ENCODE results near the gene HSP90AB1.

The HSP90AB1 gene

DNA sequence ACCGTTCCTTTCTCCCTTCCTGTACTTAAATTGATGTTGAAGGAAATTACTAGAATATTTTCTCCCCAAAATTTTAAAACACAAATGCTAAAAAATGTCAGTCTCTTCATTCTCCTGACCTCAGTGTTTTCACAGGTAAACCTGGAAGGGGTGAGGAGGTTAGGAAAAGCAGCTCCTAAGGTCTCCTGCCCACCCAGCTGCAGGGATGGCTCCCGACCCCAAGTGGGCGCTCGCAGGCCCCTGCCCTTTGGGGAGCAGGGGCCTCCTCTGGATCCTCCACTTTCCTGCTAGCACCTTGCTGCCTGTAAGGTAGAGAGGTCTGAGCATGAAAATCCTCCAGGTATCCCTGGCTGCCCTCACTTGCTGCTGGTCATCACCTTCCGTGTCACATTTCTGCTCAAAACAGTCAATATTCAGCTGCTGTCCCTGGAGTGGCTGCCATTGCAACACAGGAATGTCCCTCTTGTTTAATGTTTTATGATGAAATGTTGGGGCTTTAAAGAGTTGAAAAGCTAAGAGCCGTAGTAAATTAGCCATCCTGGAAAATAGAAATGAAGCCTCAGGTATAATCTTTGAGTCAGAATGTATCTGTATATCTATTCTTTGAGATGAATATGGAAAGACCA, 10.9 kb upstream of the HSP90AB1 start:
- DNase-seq = no peak

DNA sequence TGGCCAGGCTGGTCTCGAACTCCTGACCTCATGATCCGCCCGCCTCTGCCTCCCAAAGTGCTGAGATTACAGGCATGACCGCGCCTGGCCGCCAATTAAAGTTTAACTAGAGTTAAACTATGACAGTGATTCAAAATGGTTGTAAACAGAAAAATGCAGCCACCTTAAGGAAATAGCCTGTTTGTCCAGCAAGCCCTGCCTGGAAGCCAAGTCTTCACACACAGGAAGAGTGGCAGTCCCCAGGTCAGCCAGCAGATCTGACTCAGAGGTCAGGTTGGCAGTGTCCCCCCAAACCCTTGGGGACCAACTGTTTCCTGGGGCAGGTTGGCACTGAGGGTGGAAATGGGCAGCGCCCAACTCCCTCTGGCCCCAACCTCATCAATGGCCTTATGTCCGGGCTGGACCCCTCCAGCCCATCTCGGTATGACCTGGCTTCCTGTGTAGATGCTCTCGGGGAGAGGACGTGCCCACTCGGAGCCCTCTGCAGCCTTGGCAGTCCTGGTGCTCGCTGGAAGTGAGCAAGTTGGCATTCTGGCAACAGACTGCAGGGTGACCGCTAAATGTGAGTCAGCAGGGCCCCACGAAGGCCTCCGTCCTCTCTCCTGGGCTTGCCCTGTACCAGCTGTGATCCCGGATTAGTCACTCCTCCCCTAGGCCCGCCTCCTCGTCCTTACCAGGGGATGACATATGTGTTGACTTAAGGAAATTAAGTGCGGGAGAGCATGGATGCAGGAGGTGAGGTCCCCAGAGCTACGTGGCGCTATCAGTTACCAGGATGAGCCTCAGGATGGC, 9.7 kb upstream of the HSP90AB1 start:
- DNase-seq = peak; percentile 86

GRCh38 chr6:44237813-44238433, 9.0 kb upstream of the HSP90AB1 start:
- peak; percentile 76 for DNase-seq

GRCh38 chr6:44238687-44239350, 8.1 kb upstream of the HSP90AB1 start:
- no peak for DNase-seq

GRCh38 chr6:44243345-44243744, 3.6 kb upstream of the HSP90AB1 start:
- DNase-seq = no peak

DNA sequence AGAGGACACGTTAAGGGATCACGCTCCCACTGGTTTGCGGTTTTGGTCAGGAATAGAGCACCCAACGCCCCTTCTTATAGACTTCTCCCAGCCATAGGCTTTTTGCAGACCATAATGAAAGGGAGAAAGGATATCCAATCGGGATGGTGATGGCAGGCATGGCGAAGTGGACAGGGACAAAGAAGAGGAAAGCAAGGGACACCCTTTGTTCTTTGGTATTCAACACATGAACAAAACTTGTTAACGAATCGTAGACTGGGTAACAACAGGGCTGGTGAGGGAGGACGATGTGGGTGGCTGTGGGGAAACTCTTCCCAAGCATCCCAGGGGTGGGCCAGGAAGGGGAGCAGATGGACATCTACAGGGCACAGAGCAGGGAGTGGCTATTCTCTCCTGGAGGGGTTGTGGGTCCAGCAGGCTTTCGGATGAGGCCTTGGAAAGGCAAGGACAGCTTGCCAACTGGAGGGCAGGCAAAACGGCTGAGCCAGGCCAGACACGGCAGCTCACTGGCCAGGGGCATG, 1.4 kb upstream of the HSP90AB1 start:
- no peak for DNase-seq

DNA sequence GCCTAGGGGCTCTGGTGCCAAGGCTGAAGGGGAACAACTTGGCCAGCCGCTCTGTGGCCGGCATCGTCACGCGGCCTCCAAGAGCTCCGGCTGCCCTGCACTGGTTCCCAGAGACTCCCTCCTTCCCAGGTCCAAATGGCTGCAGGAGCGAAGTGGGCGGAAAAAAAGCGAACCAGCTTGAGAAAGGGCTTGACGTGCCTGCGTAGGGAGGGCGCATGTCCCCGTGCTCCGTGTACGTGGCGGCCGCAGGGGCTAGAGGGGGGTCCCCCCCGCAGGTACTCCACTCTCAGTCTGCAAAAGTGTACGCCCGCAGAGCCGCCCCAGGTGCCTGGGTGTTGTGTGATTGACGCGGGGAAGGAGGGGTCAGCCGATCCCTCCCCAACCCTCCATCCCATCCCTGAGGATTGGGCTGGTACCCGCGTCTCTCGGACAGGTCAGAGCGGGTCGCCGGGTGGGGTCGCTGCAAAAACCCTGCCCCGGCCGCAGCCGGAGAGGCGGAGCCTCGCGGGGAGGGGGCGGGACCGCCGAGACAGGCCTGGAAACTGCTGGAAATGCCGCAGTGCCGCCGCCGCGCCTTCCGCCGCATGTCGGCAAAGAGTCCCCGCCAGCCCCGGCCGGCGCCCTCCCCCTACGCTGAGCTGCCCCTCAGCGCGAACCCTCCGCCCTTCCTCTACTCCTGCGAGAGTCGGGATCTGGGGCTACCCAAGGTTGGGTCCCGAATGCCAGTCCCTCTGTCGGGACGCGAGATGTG, 814 bp upstream of the HSP90AB1 start:
- peak; percentile 87 for DNase-seq

DNA sequence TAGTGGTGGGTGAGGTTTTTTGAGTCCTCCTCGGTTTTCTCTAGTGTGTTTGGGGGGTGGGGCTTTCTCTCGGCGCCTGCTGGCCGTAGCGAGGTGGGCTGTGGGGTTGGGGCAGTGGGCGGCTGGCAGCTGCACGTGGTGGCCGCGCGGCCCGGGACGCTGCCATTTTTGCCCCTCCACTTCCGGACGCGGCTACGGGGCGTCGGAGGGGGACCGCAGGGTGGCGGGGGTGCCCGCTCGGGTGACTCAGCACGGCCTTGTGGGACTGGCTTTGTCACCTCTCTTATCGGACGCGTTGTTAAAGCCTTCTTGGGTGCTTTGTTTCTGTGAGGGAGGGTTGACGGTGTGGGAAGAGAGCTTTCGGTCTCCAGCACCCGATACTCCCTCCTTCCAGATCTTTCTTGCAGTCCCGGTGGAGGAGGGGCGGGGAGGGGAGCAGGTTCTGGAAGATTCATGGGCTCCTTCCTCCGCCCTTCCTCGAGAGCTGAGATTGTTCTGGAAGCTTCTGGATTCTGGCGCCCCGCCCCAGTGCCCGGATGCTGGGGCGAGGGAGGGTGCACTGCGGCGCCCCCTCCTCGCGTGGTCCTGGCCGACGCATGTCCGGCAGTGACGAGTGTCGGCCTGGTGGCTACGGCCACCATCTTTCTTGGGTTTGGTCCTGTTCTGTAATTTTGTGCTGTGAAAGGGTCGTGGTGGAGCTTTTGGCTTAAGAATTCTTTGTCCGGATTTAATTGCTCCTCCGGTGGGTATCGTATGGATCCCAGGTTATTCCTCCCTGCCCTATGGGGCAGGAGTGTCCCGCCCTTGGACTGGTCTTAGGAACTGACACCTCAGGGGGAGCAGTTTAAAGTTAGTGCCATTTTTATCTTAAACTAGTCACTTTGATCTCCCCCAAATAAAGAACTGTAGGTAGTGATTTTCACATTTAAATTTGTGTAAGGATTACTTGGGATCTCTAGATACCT, 719 bp downstream of the HSP90AB1 start:
- peak; percentile 85 for DNase-seq

GRCh38 chr6:44248579-44248978, 1.7 kb downstream of the HSP90AB1 start:
- no peak for DNase-seq

DNA sequence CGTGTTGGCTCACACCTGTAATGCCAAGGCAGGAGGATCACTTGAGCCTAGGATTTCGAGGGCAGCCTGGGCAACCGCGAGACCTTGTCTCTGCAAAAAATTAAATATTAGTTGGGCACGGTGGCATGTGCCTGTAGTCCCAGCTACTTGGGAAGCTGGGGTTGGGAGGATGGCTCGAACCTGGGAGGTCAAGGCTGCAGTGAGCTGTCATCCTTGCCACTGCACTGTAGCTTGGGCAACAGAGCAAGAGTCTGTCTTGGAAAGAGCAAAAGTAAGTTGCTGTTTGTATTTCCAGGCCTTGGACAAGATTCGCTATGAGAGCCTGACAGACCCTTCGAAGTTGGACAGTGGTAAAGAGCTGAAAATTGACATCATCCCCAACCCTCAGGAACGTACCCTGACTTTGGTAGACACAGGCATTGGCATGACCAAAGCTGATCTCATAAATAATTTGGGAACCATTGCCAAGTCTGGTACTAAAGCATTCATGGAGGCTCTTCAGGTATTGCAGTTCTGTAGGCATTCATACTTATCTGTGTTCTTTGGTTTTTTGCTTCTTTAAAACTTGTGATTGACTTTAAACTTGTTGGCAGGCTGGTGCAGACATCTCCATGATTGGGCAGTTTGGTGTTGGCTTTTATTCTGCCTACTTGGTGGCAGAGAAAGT, 2.3 kb downstream of the HSP90AB1 start:
- DNase-seq = no peak

DNA sequence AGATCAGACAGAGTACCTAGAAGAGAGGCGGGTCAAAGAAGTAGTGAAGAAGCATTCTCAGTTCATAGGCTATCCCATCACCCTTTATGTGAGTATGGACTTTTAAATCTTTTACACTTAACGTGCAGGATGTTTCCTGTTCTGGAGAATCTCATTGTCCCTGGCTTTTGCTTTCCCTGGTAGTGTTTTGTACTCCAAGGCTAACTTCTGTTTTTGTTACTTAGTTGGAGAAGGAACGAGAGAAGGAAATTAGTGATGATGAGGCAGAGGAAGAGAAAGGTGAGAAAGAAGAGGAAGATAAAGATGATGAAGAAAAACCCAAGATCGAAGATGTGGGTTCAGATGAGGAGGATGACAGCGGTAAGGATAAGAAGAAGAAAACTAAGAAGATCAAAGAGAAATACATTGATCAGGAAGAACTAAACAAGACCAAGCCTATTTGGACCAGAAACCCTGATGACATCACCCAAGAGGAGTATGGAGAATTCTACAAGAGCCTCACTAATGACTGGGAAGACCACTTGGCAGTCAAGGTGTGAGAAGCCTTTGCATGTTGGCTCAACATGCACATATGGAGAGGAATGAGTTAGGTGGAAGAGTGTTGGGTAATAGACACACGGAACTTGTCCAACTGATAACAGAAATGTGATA, 3.3 kb downstream of the HSP90AB1 start:
- DNase-seq = no peak

GRCh38 chr6:44250718-44251123, 3.8 kb downstream of the HSP90AB1 start:
- DNase-seq = no peak

- no peak for DNase-seq
These were observed 4.9 kb downstream of the HSP90AB1 start for GRCh38 chr6:44251576-44252524.

DNA sequence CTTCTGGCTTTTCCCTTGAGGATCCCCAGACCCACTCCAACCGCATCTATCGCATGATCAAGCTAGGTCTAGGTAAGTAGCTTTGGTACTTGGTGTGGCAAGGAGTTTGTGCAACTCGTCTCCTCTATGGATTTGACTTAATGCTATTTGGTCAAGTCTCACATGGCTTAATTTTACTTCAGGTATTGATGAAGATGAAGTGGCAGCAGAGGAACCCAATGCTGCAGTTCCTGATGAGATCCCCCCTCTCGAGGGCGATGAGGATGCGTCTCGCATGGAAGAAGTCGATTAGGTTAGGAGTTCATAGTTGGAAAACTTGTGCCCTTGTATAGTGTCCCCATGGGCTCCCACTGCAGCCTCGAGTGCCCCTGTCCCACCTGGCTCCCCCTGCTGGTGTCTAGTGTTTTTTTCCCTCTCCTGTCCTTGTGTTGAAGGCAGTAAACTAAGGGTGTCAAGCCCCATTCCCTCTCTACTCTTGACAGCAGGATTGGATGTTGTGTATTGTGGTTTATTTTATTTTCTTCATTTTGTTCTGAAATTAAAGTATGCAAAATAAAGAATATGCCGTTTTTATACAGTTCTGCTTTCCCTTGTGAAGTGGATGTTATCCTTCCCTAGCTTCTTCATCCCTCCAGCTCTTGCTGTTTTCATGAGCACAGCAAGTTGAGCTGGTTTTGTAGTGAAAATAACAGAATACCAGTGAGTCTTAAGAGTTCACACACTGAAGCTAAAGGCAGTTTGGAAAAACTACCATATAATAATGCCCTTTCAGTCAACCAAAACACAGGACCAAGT, 6.6 kb downstream of the HSP90AB1 start:
- peak; percentile 71 for DNase-seq

DNA sequence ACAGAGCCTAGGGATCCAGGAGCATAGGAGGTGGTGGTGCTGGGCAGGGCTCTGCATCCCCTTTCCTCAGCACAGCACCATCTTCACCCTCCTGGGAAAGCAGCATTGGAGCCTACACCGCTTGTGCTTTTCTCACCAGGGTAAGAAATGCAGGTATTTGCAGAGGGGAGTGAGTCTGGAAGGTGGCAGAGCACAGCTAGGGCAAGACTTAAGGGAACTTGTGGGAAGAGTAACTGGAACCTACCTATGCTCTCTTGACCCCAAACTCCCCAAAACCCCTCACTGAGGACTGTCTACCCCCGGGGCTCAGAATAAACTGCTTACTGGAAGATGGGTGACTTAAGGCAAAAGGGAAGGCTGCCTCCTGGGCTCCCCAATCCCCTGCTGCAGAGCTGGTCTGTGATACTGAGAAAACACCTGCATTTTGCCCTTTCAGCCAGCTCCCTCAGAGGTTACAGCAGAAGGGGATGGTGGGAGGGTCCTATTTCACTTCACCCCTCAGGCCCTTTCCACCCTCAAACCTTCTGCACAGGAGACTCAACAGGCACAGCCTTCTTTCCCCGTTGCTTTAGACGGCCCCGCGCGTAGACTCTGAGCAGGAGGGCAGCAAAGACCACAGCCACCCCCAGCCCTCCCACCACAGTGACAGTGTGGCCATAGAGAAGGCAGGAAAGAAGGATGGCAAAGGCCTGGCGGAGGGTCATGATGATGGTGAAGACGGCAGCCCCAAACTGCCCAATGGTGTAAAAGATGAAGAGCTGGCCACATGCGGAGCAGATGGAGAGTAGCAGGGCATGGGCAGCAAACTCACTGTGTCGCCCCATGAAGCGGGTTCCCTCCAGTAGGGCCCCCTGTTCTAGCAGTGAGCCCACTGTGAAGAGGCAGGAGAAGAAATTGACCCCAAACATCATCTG, 7.5 kb downstream of the HSP90AB1 start:
- peak; percentile 40 for DNase-seq

DNA sequence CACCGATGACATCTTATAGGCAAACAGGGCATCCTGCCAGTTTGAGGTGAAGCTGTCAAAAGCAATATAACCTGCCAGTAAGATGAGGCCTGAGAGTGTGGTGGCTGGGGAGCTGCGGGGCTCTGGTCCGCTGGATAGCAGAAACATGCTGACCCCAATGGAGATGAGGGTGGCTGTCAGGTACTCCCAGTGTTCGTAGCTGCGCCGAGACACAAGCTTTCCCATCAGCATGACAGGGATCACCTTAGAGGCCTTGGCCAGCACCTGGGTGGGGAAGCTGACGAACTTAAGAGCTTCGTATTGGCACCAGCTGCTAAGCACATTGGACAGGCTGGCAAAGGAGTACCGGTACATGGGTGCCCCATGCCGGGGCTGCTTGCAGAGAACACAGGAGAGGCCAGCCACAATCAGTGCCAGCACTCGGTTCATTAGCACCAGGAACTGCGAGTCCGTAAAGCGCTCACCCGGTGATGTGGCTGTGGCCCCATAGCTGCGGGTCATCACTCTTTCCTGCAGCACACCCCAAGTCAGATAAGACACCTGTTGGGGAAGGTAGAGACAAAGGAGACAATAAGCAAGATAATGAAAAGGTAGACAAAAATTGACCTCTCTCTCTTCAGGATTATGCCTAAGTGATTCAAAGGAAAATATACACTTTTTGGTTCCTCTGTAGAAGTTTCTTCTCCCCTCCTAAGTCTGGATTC, 8.4 kb downstream of the HSP90AB1 start:
- peak; percentile 44 for DNase-seq

Measured in activated CD4-positive, alpha-beta T cell treated with anti-CD3 and anti-CD28 coated beads, Interleukin-2, amount 50 U/mL, for 16 hours (primary cell).